B cell (primary cell): ENCODE data around the gene CHD9.

Experiments
- EZH2 ChIP-seq: IDR thresholded peaks from 2 replicates; pipeline ENCODE4 v1.6.1; 2012; ENCODE audit warnings: borderline replicate concordance, low read depth, mild to moderate bottlenecking, moderate library complexity, low read length; ENCODE audit not compliant: insufficient read depth, poor library complexity, severe bottlenecking
- TF ChIP-seq, protein P1 (sequence below): fragments of 200-600 bp; IDR thresholded peaks from one replicate; pipeline ENCODE4 v1.8.0; 2022; ENCODE audit warnings: antibody characterized with exemption, mild to moderate bottlenecking

DNA sequence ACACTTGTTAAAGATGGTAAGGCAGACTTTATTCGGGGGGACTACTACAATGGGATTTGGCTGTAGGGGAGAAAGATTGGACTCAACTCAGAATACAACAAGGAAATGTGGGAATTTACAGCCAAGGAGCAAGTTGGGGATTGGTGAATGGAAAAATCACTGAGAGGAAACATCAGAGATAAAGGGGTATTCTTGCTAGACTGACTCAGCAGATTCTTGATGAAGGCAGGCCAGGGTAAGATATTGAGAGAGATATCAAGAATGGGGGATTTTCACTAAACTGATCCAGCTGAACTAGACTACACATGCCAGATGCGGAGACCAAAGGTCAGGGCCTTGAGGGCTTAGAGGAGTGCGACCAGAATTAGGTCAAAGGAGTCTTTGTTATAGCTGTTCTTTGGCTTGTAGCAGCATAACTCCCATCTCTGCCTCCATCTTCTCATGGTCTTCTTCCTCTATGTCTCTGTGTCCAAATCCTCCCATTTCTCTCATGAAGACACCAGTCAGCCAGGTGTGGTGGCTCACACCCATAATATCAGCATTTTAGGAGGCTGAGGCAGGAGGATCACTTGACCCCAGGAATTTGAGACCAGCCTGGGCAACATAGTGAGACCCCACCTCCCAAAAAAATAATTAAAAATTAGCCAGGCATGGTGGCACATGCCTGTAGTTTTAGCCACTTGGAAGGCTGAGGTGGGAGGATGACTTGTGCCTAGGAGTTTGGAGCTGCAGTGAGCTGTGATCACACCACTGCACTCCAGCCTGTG, 19.4 kb upstream of the CHD9 start:
- TF ChIP-seq, protein P1, sequence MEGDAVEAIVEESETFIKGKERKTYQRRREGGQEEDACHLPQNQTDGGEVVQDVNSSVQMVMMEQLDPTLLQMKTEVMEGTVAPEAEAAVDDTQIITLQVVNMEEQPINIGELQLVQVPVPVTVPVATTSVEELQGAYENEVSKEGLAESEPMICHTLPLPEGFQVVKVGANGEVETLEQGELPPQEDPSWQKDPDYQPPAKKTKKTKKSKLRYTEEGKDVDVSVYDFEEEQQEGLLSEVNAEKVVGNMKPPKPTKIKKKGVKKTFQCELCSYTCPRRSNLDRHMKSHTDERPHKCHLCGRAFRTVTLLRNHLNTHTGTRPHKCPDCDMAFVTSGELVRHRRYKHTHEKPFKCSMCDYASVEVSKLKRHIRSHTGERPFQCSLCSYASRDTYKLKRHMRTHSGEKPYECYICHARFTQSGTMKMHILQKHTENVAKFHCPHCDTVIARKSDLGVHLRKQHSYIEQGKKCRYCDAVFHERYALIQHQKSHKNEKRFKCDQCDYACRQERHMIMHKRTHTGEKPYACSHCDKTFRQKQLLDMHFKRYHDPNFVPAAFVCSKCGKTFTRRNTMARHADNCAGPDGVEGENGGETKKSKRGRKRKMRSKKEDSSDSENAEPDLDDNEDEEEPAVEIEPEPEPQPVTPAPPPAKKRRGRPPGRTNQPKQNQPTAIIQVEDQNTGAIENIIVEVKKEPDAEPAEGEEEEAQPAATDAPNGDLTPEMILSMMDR: no peak
- TF ChIP-seq EZH2: no peak
